MCF 10A (cell line): ENCODE data around the gene GALM. TPM values are rescaled to one million over a fixed set of nuclear protein-coding genes. Genes with fewer than 3 reads are reported as not detected.
"Not testable (repeated sequence)": the region's sequence is repeated elsewhere in the genome, so short reads cannot be mapped to it uniquely, and the experiment has no call there.

ENCODE experiments used
- BruUV-seq: library from RNA; stranded (reverse); fragments of 400-500 nt; replicated peaks from 2 replicates; lab custom pipeline; 2021; lab: Mats Ljungman, UMichigan
- CTCF ChIA-PET: fragments of 300-600 bp; sonication (Branson Sonifier 250); formaldehyde crosslinking; extraction: SDS; loops from one replicate; lab custom pipeline; 2021; ENCODE audit warnings: antibody characterized with exemption, inconsistent platforms; lab: Yijun Ruan, JAX
- POLR2A ChIA-PET: fragments of 300-600, 350-650 bp; sonication (Branson Sonifier 250); formaldehyde crosslinking; extraction: SDS; loops from one replicate; lab custom pipeline; 2020; ENCODE audit warnings: antibody characterized with exemption, inconsistent platforms; lab: Yijun Ruan, JAX
- DNase-seq: peaks from one replicate; pipeline ENCODE4 v3.0.0-alpha.2; 2018; ENCODE audit not compliant: unreplicated experiment
- H3K27ac Mint-ChIP-seq: one replicate; pipeline ENCODE4 v1.8.0; 2022; ENCODE audit warnings: mild to moderate bottlenecking, low read depth, mixed read lengths; ENCODE audit not compliant: unreplicated experiment
- H3K27me3 Mint-ChIP-seq: one replicate; pipeline ENCODE4 v1.8.0; 2022; ENCODE audit warnings: mixed read lengths; ENCODE audit not compliant: insufficient read depth, unreplicated experiment
- H3K36me3 Mint-ChIP-seq: one replicate; pipeline ENCODE4 v1.8.0; 2022; ENCODE audit warnings: mild to moderate bottlenecking, moderate library complexity, mixed read lengths; ENCODE audit not compliant: insufficient read depth, unreplicated experiment
- H3K4me1 Mint-ChIP-seq: one replicate; pipeline ENCODE4 v1.8.0; 2022; ENCODE audit warnings: mixed read lengths; ENCODE audit not compliant: insufficient read depth, unreplicated experiment
- H3K4me3 Mint-ChIP-seq: one replicate; pipeline ENCODE4 v1.8.0; 2022; ENCODE audit warnings: mild to moderate bottlenecking, moderate library complexity, mixed read lengths; ENCODE audit not compliant: unreplicated experiment
- H3K9me3 Mint-ChIP-seq: one replicate; pipeline ENCODE4 v1.8.0; 2022; ENCODE audit warnings: mixed read lengths; ENCODE audit not compliant: unreplicated experiment
- intact Hi-C: fragments of 100-400 bp; cut with micrococcal nuclease; formaldehyde crosslinking; loops from 2 replicates; pipeline ENCODE4 v1.14.1; 2022
- total RNA-seq: library from RNA; stranded (reverse); gene quantifications from 2 replicates; pipeline ENCODE4 v1.2.3, GENCODE V29; 2022
- TF ChIP-seq, protein P1 (sequence below): fragments of 200-600 bp; IDR thresholded peaks from one replicate; pipeline ENCODE4 v1.8.0; 2022; ENCODE audit warnings: antibody characterized with exemption, mild to moderate bottlenecking; ENCODE audit not compliant: unreplicated experiment

GALM gene
- total RNA-seq, 1 experiment from 2014 or later = not detected

DNA sequence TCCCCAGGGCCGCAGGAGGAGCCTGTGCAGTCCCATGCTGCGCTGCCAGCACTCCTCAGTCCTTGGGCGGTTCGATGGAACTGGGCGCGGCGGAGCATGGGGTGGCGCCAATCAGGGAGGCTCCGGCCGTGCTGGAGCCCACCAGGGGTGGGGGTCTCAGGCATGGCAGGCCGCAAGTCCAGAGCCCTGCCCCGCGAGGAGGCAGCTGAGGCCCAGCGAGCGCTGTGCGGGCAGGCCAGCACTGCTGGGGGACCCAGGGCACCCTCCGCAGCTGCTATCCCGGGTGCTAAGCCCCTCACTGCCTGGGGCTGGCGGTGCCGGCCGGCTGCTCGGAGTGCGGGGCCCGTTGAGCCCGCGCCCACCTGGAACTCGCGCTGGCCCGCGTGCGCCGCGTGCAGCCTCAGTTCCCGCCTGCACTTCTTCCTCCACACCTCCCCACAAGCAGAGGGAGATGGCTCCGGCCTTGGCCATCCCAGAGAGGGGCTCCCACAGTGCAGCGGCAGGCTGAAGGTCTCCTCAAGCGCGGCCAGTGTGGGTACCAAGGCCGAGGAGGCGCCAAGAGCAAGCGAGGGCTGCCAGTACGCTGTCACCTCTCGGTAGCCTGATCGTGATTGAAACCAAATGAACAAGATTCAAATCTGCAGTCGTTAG is 22.8 kb upstream of the GALM start:
- DNase-seq = no peak
- no peaks in the 10 kb centered on the region for H3K36me3 Mint-ChIP-seq
- CTCF ChIA-PET = interaction anchor here (0.7 to 0.9 kb wide), 2 partner anchors 47 to 48 kb away, joined by 3 to 7 read pairs; no protein-coding TSS in a partner anchor
- TF ChIP-seq, protein P1, sequence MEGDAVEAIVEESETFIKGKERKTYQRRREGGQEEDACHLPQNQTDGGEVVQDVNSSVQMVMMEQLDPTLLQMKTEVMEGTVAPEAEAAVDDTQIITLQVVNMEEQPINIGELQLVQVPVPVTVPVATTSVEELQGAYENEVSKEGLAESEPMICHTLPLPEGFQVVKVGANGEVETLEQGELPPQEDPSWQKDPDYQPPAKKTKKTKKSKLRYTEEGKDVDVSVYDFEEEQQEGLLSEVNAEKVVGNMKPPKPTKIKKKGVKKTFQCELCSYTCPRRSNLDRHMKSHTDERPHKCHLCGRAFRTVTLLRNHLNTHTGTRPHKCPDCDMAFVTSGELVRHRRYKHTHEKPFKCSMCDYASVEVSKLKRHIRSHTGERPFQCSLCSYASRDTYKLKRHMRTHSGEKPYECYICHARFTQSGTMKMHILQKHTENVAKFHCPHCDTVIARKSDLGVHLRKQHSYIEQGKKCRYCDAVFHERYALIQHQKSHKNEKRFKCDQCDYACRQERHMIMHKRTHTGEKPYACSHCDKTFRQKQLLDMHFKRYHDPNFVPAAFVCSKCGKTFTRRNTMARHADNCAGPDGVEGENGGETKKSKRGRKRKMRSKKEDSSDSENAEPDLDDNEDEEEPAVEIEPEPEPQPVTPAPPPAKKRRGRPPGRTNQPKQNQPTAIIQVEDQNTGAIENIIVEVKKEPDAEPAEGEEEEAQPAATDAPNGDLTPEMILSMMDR = no peak
- no peaks in the 10 kb centered on the region for H3K27me3 Mint-ChIP-seq
- no peak overlapping the region for H3K27ac Mint-ChIP-seq
- H3K4me3 Mint-ChIP-seq = no peak overlapping the region
- intact Hi-C loops = no loop called here
- peaks cover 5% of the 10 kb centered on the region for H3K4me1 Mint-ChIP-seq
- H3K9me3 Mint-ChIP-seq = peaks cover 3% of the 10 kb centered on the region
- BruUV-seq = no TSS peak
- POLR2A ChIA-PET = no interaction called here

DNA sequence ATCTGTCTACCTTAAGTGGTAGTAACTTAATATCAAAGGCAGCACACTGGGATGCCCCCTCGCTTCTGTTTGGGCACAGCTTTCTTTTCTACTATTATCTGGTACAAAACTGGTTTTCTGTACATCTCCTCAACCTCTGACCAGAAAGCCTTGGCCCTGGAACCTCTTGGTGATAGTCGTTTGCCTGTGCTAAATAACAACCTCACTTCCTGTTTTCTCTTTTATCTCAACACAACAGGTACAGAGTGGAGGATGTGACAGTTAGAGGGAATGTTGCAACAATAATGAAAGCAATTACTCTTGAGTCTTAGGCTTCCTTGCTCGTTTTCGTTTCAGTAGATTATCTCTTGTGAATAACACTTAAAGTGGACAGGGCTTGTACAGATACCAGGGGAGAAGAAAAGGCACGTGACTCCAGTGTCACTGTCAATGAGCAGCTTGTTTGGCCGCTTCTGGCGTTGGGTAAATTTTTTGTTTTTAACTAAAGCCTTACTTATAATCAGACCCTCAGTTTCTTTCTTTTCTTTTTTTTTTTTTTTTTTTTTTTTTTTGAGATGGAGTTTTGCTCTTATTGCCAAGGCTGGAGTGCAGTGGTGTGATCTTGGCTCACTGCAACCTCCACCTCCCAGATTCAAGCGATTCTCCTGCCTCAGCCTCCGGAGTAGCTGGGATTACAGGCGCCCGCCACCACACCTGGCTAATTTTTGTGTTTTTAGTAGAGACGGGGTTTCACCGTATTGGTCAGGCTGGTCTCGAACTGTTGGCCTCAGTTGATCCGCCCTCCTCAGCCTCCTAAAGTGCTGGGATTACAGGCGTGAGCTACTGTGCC is 22.0 kb upstream of the GALM start:
- BruUV-seq, H3K27me3 Mint-ChIP-seq, H3K4me3 Mint-ChIP-seq, POLR2A ChIA-PET, intact Hi-C loops, H3K9me3 Mint-ChIP-seq, H3K4me1 Mint-ChIP-seq, DNase-seq, H3K36me3 Mint-ChIP-seq, H3K27ac Mint-ChIP-seq: not testable (repeated sequence)
- CTCF ChIA-PET = interaction anchor here (0.9 kb wide), 1 partner anchor 46 kb away, joined by 7 read pairs; no protein-coding TSS in a partner anchor

DNA sequence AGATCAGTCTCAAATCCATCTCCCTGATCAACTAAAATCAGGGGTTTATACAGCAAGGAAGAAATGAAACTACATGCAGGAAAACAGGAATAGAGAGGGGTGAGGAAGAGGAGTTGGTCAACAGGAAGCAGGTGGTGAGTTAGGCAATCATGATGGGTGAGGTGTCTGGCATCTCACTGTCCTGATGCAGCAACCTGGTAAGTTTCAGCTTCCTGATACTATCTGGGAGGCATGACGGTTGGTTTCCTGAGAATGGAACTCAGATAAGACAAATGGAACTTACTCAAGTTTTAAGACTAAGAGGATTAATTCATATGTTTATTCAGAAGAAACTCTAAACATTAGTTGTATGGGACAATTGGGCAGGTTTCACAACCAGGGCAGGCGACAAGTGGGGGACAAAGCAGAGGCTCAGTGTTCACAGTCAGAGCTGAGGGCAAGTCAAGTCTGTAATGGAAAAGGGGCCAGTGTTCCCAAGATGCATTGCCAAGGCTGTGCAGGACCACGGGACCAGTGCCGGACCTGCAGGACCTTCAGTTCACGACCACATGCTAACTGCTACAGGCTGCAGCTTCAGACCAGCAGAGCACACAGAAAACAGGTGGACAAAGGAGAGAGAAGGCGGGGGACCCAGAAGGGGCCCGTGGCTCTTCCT is 17.7 kb upstream of the GALM start:
- CTCF ChIA-PET = interaction anchor here (1.2 kb wide), 1 partner anchor 10 kb away, joined by 4 read pairs; no protein-coding TSS in a partner anchor
- no TSS peak for BruUV-seq
- DNase-seq = peak; percentile 62

DNA sequence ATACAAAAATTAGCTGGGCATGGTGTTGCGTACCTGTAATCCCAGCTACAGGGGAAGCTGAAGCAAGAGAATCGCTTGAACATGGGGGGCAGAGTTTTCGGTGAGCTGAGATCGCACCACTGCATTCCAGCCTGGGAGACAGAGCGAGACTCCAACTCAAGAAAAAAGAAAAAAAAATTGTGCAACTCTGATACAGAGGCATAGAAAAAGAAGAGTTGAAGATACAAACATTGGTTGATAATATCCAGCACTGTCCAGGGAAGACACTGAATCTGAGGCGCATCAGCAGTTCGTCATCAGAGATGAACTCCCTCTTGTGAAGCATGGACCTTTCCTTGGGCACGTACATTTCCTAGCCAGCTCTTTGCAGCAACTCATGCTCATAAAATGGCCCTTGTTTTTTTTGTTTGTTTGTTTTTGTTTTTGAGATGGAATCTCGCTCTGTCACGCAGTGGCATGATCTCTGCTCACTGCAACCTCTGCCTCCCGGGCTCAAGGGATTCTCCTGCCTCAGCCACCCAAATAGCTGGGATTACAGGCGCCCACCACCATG is 16.7 kb upstream of the GALM start:
- Mint-ChIP-seq H3K27me3 (no peaks in the 10 kb centered on the region), H3K36me3 (no peaks in the 10 kb centered on the region), H3K4me1 (peaks cover 8% of the 10 kb centered on the region), H3K9me3 (peaks cover 5% of the 10 kb centered on the region), H3K4me3 (no peak overlapping the region), H3K27ac (no peak overlapping the region)
- TF ChIP-seq, protein P1 = no peak
- POLR2A ChIA-PET = no interaction called here
- intact Hi-C loops = no loop called here
- CTCF ChIA-PET = interaction anchor here (0.6 to 0.7 kb wide), 2 partner anchors 10 to 58 kb away, joined by 3 to 4 read pairs; no protein-coding TSS in a partner anchor
- BruUV-seq = no TSS peak
- DNase-seq = no peak

More for the DNA sequence above, 17.7 kb upstream of the GALM start:
- H3K4me1 Mint-ChIP-seq = peaks cover 8% of the 10 kb centered on the region
- H3K4me3 Mint-ChIP-seq = no peak overlapping the region
- no peaks in the 10 kb centered on the region for H3K27me3 Mint-ChIP-seq
- no peak overlapping the region for H3K27ac Mint-ChIP-seq
- peaks cover 5% of the 10 kb centered on the region for H3K9me3 Mint-ChIP-seq
- intact Hi-C loops = no loop called here
- no peaks in the 10 kb centered on the region for H3K36me3 Mint-ChIP-seq
- TF ChIP-seq, protein P1 = no peak
- POLR2A ChIA-PET = no interaction called here
